Activated CD8-positive, alpha-beta memory T cell treated with anti-CD3 and anti-CD28 coated beads for 48 hours (primary cell): ENCODE results near the gene ENO2.
A peak's percentile ranks its signal among the peaks of the same experiment; 100 is the strongest.
"Not testable (repeated sequence)": the region's sequence is repeated elsewhere in the genome, so short reads cannot be mapped to it uniquely, and the experiment has no call there.

Experiments
- DNase-seq, 3 experiments: peaks; one replicate each; pipeline ENCODE4 v3.0.0-alpha.2; 2020; ENCODE audit warnings: low read depth in 2 of 3, low spot score in 2 of 3

The ENO2 gene

DNA sequence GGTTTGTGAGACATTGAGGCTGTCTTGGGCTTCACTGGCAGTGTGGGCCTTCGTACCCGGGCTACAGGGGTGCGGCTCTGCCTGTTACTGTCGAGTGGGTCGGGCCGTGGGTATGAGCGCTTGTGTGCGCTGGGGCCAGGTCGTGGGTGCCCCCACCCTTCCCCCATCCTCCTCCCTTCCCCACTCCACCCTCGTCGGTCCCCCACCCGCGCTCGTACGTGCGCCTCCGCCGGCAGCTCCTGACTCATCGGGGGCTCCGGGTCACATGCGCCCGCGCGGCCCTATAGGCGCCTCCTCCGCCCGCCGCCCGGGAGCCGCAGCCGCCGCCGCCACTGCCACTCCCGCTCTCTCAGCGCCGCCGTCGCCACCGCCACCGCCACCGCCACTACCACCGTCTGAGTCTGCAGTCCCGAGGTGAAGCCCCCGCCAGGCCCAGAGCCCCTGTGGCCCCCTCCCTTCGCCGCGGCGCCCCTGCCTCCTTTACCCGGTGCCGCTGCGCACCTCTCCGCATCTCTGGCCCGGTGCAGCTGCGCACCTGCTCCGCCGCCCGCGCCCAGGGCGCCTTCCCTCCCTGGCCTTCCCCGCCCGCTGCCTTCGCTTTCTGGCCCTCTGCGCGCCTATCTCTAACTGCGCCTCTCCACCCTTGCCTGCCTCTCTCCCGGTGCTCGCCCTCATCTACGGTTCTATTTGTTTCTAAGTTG lies at the start of gene ENO2:
Gene ENO2, plus strand, starts transcription at position 335 of the 701 bp plus-strand sequence. CDS start 1,253 bp downstream, outside the sequence.
- DNase-seq: peak in 2 of 3 experiments; percentile 59 to 63

DNA sequence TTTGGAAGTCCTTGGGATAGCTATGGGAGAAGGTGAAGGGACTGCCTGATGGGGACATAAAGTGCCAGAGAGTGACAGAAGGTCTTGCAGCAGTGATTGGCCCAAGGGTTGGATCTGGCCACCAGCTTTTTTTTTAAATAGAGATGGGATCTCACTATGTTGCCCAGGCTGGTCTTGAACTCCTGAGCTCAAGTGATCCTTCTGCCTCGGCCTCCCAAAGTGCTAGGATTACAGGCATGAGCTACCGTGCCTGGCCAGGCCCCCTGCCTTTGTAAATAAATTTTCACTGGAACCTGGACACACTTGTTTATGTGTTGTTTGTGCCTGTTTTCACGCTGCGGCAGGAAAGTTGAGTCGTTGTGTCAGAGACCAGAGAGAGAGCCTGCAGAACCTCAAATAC lies 49.1 kb upstream of the ENO2 start:
- not testable (repeated sequence) for DNase-seq

DNA sequence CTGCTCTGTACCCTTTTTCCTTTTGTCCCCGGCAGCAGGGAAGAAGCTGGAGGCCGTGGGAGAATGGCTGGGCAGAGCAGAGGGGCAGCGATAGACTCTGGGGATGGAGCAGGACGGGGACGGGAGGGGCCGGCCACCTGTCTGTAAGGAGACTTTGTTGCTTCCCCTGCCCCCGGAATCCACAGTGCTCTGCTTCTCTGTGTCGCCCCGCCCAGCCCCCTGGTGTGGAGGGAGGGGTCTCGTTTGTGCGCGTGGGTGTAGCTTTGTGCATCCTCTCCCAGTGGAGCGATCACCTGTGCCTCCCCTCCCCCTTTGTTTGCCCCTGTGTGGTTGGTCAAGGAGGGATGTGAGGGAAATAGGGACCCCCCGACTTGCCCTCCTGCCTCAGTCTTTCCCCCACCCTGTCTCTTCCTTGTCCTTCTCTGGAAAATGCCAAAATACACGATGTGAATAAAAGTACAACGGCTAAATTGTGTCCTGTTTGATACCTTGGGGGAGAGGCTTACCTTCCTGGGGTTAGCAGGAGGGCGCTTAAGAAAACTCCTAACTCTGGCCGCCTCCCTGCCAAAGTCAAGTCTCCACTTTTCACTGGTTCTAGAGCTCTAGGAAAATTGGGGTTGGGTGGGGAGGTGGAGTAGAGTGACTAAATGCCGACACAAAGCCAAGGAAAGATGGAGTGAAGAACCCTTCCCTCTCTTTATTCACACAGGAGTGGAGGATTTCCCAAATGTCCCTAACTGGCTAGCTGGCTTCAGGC lies 48.0 kb upstream of the ENO2 start:
- no peak for DNase-seq

DNA sequence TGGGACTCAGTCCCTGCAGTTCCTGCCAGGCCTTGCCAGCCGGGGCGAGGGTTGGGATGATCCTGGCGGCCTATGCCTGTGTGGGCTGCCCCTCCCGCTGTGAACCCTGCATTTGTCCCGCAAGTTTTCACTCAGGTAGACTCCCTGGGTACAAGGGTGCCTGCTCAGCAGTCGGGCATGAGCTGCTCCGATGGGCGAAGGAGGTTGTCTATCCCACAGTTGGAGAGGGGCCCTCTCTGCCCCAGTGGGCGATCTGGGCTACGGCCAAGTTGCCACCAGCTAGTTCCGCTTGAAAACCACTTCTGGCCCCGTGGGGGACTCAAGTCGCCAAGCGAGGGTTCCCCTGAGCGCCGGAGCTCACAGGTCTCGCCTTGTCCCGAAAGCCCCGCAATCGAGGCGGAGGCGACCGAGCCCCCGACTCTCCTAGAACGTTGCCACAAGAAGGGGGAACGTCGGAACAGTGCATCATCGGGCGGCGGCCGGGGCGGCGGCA lies 47.4 kb upstream of the ENO2 start:
- no peak for DNase-seq

DNA sequence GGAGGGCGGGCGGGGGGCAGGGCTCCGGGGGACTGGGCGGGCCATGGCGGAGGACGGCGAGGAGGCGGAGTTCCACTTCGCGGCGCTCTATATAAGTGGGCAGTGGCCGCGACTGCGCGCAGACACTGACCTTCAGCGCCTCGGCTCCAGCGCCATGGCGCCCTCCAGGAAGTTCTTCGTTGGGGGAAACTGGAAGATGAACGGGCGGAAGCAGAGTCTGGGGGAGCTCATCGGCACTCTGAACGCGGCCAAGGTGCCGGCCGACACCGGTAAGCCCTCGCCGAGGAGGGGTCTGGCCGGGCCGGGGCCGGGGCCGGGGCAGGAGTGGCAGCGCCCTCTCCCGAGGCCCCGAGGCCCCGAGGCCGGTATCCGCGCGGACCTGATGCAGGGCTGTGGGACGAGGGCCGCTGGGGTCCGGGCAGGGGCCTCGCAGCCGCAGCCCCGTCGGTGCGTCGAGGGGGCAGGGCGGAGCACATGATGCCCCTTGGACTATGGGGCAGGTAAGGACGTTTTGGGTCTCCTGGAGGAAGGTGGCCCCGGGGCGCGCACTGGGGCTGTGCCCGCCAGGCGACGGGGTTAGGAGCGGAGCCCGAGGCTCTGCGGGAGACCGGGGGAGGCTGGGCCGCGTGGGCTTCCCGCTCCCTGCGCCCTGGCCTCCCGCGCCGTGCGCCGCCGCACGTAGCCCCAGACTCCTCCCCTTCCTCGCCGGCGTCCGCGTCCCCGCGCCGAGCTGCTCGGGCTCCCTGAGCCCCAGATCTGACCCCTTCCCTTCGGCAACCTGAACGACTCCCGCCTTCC lies 46.8 kb upstream of the ENO2 start, which contains the start of gene TPI1:
Gene TPI1, plus strand, starts transcription at position 119 of the 798 bp plus-strand sequence. Its CDS starts 36 bp downstream, at position 155.
- DNase-seq: peak; percentile 61 to 66 (median 64)

DNA sequence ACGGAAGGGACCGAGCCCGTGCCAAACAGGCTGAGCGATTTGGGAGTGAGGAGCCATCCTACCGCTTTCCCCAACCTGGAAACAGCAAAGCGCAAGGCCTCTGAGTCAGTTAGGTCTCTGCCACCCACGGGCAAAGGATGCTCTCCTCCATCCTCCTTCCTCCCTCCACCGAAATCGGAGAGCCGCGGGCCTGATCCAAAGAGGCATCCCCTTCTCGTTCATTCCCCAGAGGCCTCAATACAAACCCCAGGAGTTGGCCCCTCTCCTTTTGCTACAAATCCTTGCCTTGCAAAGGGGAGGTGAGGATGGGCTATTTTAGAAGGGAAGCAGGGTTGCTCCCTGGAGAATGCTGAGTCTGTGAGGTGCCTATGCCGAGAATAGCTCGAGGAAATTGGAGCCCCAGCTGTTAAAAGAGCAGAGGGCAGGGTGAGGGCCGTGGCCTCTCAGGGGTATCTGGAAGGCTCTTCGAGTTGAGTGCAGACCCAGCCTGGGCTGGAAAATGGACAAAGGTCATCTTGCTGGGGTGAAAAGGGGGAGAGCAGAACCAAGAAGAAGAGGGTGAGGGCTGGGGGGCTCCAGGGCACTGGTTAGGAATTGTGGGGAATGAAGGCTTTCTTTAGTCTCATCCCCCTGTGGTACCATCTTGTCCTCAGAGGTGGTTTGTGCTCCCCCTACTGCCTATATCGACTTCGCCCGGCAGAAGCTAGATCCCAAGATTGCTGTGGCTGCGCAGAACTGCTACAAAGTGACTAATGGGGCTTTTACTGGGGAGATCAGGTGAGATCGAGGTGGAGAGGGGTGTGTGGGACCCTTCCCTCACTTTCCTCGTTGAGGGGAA lies 46.0 kb upstream of the ENO2 start:
- DNase-seq: no peak

DNA sequence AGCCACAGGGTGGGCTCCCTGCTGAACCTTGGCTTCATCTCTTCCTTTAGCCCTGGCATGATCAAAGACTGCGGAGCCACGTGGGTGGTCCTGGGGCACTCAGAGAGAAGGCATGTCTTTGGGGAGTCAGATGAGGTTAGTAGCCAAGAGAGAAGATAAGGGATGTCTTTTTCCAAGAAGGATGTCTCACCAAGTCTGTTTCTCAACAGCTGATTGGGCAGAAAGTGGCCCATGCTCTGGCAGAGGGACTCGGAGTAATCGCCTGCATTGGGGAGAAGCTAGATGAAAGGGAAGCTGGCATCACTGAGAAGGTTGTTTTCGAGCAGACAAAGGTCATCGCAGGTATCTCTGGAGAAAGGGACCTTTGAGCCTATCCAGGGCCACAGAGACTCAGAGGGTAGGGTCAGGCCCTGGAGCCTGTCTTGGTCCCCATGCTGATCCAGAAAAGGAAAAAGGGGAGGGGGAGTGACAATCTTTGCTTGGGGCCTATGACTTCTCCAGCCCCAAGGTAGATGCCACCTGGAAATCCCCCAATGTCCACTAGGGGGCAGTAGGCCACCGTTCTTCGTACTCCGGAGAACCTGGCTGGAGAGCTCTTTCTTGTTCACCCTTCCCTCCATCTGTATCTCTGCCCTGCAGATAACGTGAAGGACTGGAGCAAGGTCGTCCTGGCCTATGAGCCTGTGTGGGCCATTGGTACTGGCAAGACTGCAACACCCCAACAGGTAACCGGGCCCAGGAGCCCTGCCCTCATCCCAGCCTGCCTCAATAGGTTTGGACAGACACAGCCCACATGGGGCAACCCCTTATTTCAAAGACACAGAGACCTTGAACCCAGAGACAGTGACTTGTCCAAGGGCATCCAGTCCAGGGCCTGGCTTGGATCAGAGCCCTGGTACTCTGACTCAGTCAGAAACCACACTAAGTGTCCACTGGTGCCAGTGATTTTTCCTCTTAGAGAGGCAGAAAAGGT lies 45.0 kb upstream of the ENO2 start:
- DNase-seq: peak in 2 of 3 experiments; percentile 52 to 71

DNA sequence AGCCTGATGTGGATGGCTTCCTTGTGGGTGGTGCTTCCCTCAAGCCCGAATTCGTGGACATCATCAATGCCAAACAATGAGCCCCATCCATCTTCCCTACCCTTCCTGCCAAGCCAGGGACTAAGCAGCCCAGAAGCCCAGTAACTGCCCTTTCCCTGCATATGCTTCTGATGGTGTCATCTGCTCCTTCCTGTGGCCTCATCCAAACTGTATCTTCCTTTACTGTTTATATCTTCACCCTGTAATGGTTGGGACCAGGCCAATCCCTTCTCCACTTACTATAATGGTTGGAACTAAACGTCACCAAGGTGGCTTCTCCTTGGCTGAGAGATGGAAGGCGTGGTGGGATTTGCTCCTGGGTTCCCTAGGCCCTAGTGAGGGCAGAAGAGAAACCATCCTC lies 44.1 kb upstream of the ENO2 start:
- not testable (repeated sequence) for DNase-seq

DNA sequence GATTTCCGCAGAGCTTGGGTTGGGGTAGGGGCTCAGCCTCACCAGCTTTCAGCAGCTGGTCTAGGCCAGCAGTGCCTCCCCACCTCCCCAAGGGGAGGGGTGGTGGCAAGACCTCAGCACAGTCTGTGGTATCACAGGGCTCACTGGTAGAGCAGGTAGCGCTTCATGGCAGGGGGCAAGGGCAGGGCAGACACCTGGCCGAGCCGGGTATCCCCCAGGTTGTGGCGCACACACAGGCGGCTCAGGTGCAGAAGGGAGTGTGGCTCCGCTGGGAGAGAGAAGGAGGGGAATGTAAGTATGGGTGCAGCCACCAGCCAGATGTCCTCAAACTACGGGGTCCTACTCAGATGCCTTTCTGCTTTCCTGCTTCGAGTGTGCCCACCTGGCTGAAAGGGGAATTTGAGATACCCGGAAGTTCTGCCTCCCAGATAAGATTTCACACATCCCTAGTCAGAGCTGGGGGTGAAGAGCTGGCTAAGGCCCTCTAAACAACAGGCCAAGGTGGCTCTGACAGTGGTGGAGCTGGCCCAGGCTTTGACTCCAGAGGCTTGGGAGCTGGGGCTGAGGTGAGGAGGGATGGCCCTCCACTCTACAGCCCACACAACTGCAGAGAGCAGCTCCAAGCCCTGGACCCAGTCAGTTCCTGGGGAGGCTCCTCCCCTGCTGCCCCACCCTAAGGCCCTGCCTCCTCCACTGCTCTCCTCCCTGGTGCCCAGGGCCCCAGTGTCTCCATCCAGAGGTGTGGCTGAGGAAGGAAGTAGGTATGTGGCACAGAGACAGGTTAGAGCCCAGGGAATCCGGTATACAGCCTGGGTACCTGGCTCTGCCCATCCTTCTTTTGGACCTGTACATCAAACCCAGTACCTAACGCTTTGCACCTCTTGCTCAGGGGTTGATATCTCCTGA lies 43.1 kb upstream of the ENO2 start:
- DNase-seq: peak in 1 of 3 experiments; percentile 27

DNA sequence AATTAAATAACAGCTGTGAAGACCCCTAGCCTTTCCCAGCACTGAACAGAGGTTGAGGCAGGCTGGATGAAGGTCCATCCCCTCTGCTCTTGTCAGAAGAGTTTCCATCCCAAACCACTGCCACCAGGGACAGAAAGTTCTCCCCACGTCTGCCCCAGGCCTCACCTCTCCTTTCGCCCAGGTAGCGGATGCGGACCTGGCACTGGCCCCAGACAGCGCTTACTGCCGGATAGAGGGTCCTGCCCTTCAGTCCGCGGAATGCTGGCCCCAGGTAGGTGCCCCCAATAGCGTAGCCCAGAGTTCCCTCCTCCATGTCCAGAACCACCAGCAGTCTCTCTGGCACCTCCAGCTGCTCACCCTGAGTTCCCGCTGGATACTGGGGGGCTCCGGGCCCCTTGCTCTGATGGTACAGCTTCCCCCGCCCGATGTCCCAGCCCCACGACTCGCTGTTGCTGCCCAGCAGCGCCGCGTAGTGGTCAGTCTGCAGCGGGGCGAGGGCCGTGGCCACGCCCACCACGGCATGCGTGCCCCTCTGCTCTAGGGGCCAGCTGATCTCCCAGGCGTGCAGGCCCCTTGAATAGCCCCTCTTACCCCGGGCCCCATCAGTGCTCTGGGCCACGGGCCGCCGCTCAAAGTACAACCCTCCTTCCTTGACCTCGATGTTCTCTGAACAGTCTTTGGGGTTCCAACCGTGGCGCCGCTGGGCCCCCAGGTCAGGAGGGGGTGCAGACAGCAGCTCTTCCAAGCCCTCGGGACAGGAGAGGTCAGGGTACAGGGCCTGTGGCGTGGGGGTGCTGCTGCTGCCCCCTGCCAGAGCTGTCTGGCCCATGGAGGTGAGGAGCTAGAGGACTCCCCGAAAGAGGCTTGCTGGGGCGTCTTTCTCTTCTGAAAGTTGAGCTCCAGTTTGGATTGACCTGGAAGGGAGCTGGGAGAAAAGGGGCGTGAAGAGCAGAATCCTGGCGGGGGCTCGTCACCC lies 42.0 kb upstream of the ENO2 start:
- peak; percentile 65 to 91 (median 72) for DNase-seq

DNA sequence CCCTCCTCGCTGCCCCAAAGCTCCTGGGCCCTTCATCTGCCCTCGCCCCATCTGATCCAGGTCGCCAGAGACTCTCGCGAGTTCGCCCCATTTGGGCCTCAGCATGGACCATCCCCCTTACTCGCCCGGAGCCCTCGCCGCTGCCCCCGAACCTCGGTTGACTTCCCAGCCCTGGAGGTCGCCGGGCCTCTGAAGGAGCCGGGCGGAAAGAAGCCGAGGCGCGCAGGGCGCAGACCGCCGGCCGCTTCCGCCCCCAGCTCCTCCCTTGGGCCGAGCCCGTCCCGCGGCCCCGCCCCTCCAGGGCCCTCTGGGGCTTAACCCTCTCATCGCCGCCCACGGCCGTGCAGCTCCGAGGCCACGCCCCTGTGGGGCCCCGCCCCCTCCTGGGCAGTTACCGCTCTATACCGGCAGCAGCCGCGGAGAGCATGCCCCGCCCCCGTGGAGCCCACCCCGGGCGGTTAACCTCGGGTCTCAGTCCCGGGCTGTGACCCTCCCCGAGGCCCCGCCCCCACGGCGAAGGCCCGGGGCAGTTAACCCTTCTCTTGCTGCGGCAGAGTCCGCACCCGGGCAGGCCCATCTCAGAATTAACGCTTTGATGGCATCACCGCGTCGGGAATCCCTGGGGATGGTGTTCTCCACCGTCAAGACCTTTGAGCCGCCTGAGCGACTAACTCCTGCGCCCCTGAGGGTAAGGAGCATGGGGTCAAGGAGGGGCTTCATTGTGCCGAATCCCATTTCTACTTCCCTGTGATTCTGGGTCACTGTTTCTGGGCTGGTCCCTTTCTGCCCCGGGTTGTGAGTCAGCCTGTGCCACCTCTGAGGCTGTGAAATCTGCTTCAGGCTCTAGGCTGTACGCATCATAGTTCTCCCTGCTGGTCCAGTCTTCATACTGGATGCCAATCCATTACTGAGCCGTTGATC lies 41.0 kb upstream of the ENO2 start, which contains the start of gene SPSB2:
Gene SPSB2, minus strand, starts transcription at position 210 of the 921 bp plus-strand sequence. CDS start 402 bp downstream, outside the sequence.
- peak; percentile 94 to 100 (median 98) for DNase-seq

DNA sequence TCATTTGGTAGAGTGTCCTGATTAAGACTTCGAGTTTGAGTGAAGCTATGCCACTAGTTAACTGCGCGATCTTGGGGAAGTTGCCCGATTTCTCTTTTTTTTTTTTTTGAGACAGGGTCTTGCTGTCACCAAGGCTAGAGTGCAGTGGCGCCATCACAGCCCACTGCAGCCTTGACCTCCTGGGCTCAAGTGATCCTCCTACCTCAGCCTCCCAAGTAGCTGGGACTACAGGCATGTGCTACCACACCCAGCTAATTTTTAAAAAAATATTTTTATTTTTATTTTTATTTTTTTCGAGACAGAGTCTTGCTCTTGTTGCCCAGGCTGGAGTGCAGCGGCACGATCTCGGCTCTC lies 40.4 kb upstream of the ENO2 start:
- DNase-seq: not testable (repeated sequence)

DNA sequence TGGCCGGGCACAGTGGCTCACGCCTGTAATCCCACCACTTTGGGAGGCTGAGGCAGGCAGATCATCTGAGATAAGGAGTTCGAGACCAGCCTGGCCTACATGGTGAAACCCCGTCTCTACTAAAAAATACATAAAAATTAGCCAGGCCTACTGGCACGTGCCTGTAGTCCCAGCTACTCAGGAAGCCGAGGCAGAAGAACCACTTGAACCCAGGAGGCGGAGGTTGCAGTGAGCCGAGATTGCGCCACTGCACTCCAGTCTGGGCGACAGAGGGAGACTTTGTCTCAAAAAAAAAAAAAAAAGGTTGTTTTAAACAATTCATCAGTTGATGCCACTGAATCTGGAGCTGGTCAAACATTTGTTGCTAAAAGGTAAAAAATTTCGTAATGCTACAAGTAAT lies 34.6 kb upstream of the ENO2 start:
- not testable (repeated sequence) for DNase-seq

DNA sequence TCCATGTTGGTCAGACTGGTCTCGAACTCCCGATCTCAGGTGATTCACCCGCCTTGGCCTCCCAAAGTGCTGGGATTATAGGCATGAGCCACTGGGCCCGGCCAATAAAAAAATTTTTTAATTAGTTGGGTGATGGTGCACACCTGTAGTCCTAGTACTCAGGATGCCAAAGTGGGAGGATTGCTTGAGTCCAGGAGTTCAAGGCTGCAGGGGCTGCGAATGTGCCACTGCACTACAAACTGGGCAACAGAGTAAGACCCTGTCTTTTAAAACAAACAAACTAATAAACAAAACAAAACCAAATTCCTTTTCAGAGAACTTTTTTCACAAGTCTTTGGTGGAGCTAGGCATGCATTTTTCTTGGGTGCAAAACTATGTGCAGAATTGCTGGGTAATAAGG lies 31.1 kb upstream of the ENO2 start:
- DNase-seq: no peak

DNA sequence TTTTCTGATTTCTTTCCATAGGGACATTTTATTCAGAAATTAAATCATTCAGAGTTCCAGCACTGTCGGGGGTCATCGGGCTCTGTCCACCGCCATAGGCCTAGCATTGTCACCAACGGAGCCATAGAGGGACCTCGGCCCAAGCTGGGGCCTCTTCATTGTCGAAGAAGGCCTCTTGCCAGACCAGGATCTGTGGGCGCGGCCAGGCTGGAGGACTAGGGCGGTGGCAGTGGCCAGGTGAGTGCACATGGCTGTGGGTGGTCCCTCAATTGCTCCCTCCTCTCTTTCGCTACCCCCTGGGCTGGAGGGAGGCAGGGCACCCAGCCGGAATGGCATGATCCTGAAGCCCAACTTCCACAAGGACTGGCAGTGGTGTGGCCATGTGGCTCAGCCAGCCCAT lies 30.7 kb upstream of the ENO2 start:
- no peak for DNase-seq

DNA sequence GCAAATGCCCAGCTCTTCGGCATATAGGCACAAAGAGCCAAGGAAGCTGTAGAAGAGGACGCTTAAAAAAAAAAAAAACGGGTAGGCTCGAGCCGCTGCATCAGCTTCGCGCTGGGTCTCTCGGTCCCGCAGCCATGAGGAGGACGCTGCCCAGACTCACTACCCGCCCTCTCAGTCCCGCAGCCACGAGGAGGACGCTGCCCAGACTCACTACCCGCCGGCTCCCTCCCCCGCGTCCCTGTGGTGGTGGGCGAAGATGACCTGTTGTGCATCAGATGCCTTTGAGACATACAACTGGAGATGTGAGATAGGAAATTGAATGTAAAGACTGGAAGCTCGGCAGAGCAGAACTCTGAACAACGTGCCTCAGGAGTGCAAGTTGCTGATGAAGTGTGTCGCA lies 29.8 kb upstream of the ENO2 start:
- no peak for DNase-seq
